HCT116 (cell line): ENCODE measurements around the gene UMAD1.

Experiments
- CEBPB ChIP-seq: IDR thresholded peaks from 2 replicates; pipeline ENCODE4 v1.6.1; 2012; ENCODE audit warnings: low read depth
- EZH2 ChIP-seq: fragments of 200-600 bp; sonication (generic); IDR thresholded peaks from 2 replicates; pipeline ENCODE4 v1.6.1; 2017; ENCODE audit warnings: antibody characterized with exemption, mixed run types
- FOSL1 ChIP-seq: IDR thresholded peaks from 2 replicates; pipeline ENCODE4 v1.6.1; 2012; ENCODE audit warnings: low read depth
- POLR2A ChIP-seq: IDR thresholded peaks from 2 replicates; pipeline ENCODE4 v1.7.0; 2011; ENCODE audit warnings: borderline replicate concordance; ENCODE audit not compliant: insufficient read depth, insufficient read length; ENCODE audit errors: extremely low read depth
- POLR2AphosphoS5 ChIP-seq: IDR thresholded peaks from 2 replicates; pipeline ENCODE4 v1.6.1; 2011; ENCODE audit warnings: mild to moderate bottlenecking, low read depth, low read length, moderate library complexity
- RAD21 ChIP-seq: IDR thresholded peaks from 2 replicates; pipeline ENCODE4 v1.6.1; 2012; ENCODE audit warnings: low read depth, mild to moderate bottlenecking
- SIN3A ChIP-seq: IDR thresholded peaks from 2 replicates; pipeline ENCODE4 v1.6.1; 2012; ENCODE audit warnings: low read depth
- SP1 ChIP-seq: IDR thresholded peaks from 2 replicates; pipeline ENCODE4 v1.6.1; 2012; ENCODE audit warnings: low read depth
- SRF ChIP-seq: IDR thresholded peaks from 2 replicates; pipeline ENCODE4 v1.6.1; 2012; ENCODE audit warnings: low read depth
- YY1 ChIP-seq: IDR thresholded peaks from 2 replicates; pipeline ENCODE4 v1.6.1; 2011; ENCODE audit warnings: low read length, low read depth, moderate library complexity, mild to moderate bottlenecking; ENCODE audit not compliant: insufficient replicate concordance; ENCODE audit errors: extremely low read depth
- ZNF274 ChIP-seq: fragments of 200-500 bp; sonication (Bioruptor generic); IDR thresholded peaks from 2 replicates; pipeline ENCODE4 v1.6.1; 2014; ENCODE audit warnings: mild to moderate bottlenecking, low read depth, low read length, inconsistent platforms
- TF ChIP-seq, protein P1 (sequence below), 3 experiments: fragments of 200-600 bp in 1 of 3; sonication (generic) in 1 of 3; IDR thresholded peaks in 2 of 3; conservative IDR thresholded peaks in 1 of 3; 2 replicates each; pipeline ENCODE4 v1.5.1; 2012 to 2017; ENCODE audit warnings: low read depth in 2 of 3, low read length in 2 of 3, antibody characterized with exemption in 1 of 3, borderline replicate concordance in 1 of 3, control low read depth in 1 of 3, mild to moderate bottlenecking in 1 of 3, mixed read lengths in 1 of 3, mixed run types in 1 of 3, moderate library complexity in 1 of 3; ENCODE audit not compliant: insufficient read depth in 1 of 3
- TF ChIP-seq, protein P2 (sequence below): IDR thresholded peaks from 2 replicates; pipeline ENCODE4 v1.6.1; 2012; ENCODE audit warnings: low read depth

DNA sequence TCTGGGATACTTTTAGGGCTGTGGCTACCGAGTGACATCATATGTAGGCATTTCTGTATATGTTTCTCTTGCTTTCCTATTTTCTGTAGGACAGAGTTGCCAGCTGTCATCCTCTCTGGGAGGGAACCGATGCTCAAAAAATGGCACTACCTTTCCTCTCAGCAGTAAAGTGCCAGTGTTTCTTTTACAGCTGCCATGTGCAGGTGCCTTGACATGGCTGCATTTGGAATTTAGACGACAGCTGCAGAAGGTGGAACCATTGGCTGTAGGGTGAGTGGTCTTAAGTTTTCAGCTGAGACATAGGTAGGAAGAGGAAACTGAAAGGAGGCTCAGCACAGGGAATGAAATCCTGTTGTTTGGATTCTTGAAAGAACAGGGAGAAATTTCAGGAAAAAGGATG, 98.1 kb downstream of the UMAD1 start:
- TF ChIP-seq, protein P1, sequence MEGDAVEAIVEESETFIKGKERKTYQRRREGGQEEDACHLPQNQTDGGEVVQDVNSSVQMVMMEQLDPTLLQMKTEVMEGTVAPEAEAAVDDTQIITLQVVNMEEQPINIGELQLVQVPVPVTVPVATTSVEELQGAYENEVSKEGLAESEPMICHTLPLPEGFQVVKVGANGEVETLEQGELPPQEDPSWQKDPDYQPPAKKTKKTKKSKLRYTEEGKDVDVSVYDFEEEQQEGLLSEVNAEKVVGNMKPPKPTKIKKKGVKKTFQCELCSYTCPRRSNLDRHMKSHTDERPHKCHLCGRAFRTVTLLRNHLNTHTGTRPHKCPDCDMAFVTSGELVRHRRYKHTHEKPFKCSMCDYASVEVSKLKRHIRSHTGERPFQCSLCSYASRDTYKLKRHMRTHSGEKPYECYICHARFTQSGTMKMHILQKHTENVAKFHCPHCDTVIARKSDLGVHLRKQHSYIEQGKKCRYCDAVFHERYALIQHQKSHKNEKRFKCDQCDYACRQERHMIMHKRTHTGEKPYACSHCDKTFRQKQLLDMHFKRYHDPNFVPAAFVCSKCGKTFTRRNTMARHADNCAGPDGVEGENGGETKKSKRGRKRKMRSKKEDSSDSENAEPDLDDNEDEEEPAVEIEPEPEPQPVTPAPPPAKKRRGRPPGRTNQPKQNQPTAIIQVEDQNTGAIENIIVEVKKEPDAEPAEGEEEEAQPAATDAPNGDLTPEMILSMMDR (IDR thresholded peaks at IDR 0.05 in 2 of 3, conservative IDR thresholded peaks at IDR 0.05 in 1 of 3; ENCODE audit: borderline replicate concordance in 1 of 3, insufficient read depth in 1 of 3, low read depth in 2 of 3, low read length in 2 of 3), result no peak
- TF ChIP-seq POLR2A (no peak), POLR2AphosphoS5 (no peak), EZH2 (no peak), CEBPB (no peak), SP1 (no peak), ZNF274 (no peak), YY1 (no peak), SIN3A (no peak), SRF (no peak), FOSL1 (no peak), RAD21 (no peak)
- TF ChIP-seq, protein P2, sequence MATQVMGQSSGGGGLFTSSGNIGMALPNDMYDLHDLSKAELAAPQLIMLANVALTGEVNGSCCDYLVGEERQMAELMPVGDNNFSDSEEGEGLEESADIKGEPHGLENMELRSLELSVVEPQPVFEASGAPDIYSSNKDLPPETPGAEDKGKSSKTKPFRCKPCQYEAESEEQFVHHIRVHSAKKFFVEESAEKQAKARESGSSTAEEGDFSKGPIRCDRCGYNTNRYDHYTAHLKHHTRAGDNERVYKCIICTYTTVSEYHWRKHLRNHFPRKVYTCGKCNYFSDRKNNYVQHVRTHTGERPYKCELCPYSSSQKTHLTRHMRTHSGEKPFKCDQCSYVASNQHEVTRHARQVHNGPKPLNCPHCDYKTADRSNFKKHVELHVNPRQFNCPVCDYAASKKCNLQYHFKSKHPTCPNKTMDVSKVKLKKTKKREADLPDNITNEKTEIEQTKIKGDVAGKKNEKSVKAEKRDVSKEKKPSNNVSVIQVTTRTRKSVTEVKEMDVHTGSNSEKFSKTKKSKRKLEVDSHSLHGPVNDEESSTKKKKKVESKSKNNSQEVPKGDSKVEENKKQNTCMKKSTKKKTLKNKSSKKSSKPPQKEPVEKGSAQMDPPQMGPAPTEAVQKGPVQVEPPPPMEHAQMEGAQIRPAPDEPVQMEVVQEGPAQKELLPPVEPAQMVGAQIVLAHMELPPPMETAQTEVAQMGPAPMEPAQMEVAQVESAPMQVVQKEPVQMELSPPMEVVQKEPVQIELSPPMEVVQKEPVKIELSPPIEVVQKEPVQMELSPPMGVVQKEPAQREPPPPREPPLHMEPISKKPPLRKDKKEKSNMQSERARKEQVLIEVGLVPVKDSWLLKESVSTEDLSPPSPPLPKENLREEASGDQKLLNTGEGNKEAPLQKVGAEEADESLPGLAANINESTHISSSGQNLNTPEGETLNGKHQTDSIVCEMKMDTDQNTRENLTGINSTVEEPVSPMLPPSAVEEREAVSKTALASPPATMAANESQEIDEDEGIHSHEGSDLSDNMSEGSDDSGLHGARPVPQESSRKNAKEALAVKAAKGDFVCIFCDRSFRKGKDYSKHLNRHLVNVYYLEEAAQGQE, result no peak
